BE2C (cell line): Measurements from ENCODE around the gene TMEM132C.

Source experiments
- DNase-seq: peaks from one replicate; pipeline ENCODE4 v3.0.0-alpha.2; 2020
- H3K27me3 ChIP-seq: fragments of 250-450 bp; sonication (Bioruptor Pico); 2 replicates; pipeline ENCODE4 v1.5.1; 2020; ENCODE audit warnings: mild to moderate bottlenecking
- H3K36me3 ChIP-seq: fragments of 250-450 bp; sonication (Bioruptor Pico); 2 replicates; pipeline ENCODE4 v1.5.1; 2020; ENCODE audit warnings: mild to moderate bottlenecking
- H3K4me1 ChIP-seq: fragments of 250-450 bp; sonication (Bioruptor Pico); 2 replicates; pipeline ENCODE4 v1.5.1; 2020
- H3K4me3 ChIP-seq: 2 replicates; pipeline ENCODE4 v1.5.1; 2011; ENCODE audit warnings: low read depth, low read length
- H3K9me3 ChIP-seq: fragments of 250-450 bp; sonication (Bioruptor Pico); 2 replicates; pipeline ENCODE4 v1.5.1; 2020
- TF ChIP-seq, protein P1 (sequence below): IDR thresholded peaks from 2 replicates; pipeline ENCODE4 v1.5.1; 2012; ENCODE audit warnings: mild to moderate bottlenecking, low read depth, low read length

Gene TMEM132C

DNA sequence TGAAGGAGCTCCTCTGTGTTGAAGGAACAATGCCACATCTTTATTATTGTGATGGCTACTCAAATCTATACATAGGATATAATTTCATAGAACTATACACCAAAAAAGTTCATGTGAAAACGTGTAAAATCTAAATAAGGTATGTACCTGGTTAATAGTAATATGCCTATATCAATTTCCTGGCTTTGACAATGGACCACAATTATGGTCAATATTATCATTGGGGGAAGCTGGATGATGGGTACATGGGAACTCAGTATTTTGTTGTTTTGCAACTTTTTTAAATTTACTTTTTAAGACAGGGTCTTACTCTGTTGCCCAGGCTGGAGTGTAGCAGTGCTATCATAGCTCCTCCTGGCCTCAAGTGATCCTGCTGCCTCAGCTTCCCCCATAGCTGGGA, 270.7 kb downstream of the TMEM132C start:
- Histone ChIP-seq H3K4me1 (no peaks in the 10 kb centered on the region), H3K36me3 (no peaks in the 10 kb centered on the region), H3K4me3 (no peak overlapping the region), H3K27me3 (no peaks in the 10 kb centered on the region), H3K9me3 (no peaks in the 10 kb centered on the region; the same call in 1 of the 2 replicates)
- TF ChIP-seq, protein P1, sequence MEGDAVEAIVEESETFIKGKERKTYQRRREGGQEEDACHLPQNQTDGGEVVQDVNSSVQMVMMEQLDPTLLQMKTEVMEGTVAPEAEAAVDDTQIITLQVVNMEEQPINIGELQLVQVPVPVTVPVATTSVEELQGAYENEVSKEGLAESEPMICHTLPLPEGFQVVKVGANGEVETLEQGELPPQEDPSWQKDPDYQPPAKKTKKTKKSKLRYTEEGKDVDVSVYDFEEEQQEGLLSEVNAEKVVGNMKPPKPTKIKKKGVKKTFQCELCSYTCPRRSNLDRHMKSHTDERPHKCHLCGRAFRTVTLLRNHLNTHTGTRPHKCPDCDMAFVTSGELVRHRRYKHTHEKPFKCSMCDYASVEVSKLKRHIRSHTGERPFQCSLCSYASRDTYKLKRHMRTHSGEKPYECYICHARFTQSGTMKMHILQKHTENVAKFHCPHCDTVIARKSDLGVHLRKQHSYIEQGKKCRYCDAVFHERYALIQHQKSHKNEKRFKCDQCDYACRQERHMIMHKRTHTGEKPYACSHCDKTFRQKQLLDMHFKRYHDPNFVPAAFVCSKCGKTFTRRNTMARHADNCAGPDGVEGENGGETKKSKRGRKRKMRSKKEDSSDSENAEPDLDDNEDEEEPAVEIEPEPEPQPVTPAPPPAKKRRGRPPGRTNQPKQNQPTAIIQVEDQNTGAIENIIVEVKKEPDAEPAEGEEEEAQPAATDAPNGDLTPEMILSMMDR, result no peak
- no peak for DNase-seq

DNA sequence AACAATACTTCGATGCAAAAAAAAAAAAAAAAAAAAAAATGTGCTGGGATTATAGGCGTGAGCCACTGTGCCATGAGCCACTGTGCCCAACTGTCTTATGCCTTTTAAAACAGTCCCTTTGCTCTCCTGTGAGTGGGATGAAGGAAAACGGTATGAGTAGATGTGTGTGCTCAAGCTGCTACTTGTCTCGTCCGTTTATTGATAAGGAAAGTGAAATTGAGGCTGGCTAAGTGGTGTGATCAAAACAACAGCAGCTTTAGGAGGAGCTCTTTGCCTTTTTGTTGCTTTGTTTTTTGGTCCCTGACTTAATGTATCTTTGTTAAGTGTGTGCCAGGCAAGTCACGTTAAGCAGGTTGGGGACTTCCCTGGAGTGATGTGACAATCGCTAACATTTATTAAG, 275.9 kb downstream of the TMEM132C start:
- no peaks in the 10 kb centered on the region for H3K36me3 ChIP-seq
- H3K4me3 ChIP-seq, result no peak overlapping the region
- no peak for DNase-seq
- no peaks in the 10 kb centered on the region for H3K27me3 ChIP-seq
- H3K4me1 ChIP-seq, result no peaks in the 10 kb centered on the region
- TF ChIP-seq, protein P1, result no peak
- no peaks in the 10 kb centered on the region for H3K9me3 ChIP-seq

DNA sequence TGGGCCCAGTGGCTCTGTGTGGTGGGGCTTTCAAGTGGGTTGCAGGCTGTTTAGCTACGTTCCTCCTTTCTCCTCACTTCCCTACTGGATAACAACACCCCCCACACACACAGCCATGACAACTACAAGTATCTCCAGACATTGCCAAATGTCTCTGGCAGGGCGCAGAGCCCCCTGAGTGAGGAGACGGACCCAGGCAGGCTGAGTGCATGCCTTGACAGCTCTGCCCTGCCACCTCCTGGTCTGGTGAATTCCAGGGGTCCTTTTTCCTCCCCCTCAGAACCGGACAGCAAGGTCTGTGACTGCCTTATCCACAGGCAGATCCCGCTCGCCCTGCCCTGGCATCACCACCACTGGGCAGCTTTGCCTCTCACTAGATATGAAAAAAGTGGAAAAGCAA, 276.5 kb downstream of the TMEM132C start:
- Histone ChIP-seq H3K4me3 (no peak overlapping the region), H3K36me3 (no peaks in the 10 kb centered on the region), H3K9me3 (no peaks in the 10 kb centered on the region), H3K27me3 (no peaks in the 10 kb centered on the region), H3K4me1 (no peaks in the 10 kb centered on the region)
- DNase-seq, result no peak
- TF ChIP-seq, protein P1, result no peak

DNA sequence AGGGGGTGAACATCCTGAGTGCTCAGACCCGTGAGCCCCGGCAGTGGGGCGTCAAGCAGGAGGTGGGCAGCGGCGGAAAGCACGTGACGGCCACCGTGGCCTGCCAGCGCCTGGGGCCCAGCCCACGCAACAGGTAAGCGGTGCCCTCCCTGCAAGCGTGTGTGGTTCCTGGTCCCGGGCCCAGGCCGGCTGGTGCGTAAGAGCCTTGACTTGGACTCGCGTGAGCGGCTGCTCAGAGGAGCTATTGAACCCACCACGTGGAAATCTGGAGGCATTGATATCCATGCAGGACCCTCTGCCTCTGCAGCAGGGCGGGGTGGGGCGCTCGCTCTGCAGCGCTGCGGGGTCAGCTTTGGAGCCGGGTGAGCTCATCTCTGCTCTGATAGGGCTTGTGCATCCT, 277.0 kb downstream of the TMEM132C start:
- Histone ChIP-seq H3K4me3 (no peak overlapping the region), H3K36me3 (no peaks in the 10 kb centered on the region), H3K4me1 (no peaks in the 10 kb centered on the region), H3K27me3 (no peaks in the 10 kb centered on the region), H3K9me3 (no peaks in the 10 kb centered on the region)
- TF ChIP-seq, protein P1, result no peak
- no peak for DNase-seq

DNA sequence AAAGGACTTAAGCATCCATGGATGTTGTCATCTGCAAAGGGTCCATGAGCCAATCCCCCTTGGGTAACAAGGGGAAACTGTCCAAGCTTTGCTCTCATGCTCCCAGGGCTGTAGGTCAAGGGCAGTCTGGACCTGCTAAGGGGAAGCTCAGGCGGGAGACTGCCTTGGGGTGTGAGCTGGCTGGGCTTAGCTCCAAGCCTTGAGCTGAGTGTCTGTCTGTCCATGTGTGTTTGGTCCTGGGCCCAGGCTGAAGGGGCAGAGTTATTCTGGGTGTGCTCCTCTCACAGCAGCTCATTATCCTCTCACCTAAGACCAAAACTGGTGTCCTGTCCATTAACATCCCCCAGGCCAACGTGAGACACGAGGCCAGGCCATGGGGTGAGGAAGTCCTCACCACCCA, 282.0 kb downstream of the TMEM132C start:
- no peaks in the 10 kb centered on the region for H3K9me3 ChIP-seq
- H3K4me1 ChIP-seq, result no peaks in the 10 kb centered on the region
- no peaks in the 10 kb centered on the region for H3K36me3 ChIP-seq
- DNase-seq, result no peak
- TF ChIP-seq, protein P1, result no peak
- H3K4me3 ChIP-seq, result no peak overlapping the region
- H3K27me3 ChIP-seq, result no peaks in the 10 kb centered on the region

DNA sequence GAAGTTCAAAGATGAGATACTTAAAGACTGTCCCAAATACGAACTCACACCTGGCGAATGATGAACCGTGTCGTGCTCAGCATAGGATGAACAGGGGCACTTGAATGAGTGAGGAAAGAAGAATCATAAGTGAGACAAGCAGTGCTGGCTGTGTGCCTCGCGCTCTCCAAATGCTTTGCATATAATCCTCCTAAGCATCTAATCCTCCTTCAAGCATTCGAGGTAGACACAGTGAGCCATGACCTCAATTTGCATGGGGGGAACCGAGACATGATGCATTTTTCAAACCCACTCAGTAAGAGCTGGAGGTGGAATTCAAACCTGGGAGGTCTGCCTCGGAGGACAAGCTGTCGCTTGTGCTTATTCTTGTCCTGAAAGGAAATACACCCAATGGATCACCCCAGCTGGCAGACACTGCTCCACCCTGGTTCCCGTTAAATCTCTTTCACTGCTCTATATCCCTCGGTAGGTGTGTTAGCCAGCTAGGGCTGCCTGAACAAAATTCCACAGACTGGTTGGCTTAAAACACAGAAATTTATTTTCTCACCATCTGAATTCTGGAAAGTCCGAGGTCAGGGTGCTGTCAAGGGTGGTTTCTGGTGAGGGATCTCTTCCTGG, 282.7 kb downstream of the TMEM132C start:
- TF ChIP-seq, protein P1, result no peak
- no peak for DNase-seq
- H3K4me3 ChIP-seq, result no peak overlapping the region
- H3K4me1 ChIP-seq, result no peaks in the 10 kb centered on the region
- no peaks in the 10 kb centered on the region for H3K36me3 ChIP-seq
- no peaks in the 10 kb centered on the region for H3K9me3 ChIP-seq
- no peaks in the 10 kb centered on the region for H3K27me3 ChIP-seq
